Islet of Langerhans (tissue), 1 donor: Measurements from ENCODE around the gene PTCH2.
"Not testable (repeated sequence)": the region's sequence is repeated elsewhere in the genome, so short reads cannot be mapped to it uniquely, and the experiment has no call there.

Source experiments
- FAIRE-seq: peaks from one replicate; lab custom pipeline; 2011; peaks lifted over from hg19 to GRCh38; lab: Jason Lieb, UNC

The PTCH2 gene

DNA sequence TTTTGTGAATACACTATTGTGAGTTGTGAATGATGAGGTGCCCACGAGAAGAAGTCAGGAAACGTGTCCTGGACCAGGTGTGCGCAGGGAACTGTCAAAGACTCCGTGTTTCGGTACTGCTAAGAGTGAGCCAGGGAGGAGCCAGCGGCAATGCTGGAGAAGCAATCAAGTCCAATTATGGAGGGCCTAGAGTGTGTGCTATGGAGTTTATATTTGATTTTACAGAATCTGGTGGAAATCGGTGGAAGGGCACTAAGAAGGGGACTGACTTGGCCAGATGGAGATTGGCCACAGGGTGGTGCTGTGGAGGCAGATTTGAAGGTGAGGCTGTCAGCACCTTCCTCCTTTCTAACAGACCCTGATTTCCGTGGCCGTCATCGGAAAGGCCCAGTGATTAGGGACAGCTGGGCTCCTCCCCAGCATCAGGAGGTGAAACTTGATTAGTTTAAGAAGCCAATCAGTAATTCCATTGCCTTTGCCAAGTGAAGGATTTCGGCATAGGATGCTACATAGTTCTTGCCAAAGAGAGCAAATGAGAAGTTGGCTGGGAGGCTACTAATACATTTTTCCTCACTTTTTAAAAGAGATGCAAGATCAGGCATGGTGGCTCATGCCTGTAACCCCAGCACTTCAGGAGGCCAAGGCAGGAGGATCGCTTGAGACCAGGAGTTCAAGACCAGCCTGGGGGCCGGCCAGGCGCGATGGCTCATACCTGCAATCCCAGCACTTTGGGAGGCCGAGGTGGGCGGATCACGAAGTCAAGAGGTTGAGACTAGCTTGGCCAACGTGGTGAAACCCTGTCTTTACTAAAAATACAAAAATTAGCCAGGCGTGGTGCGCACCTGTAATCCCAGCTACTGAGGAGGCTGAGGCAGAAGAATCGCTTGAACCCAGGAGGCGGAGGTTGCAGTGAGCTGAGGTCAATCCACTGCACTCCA, 7.0 kb downstream of the PTCH2 start:
- FAIRE-seq: peak; percentile 74

DNA sequence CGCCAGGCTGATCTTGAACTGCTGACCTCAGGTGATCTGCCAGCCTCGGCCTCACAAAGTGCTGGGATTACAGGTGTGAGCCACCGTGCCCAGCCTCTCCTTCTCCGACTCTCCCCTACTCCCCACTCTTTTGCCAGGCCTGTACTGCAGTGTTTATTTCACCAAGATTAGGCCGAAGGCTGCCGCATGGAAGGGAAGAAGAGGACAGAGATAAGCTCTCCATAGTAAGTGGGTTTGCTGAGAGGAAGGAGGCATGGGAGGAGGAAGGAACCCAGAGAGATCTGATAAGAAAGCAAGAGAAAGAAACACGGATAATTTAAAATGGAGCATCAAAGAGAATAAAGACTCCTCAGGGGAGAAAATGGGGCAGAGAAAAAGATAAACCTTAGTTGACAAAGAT, 8.7 kb downstream of the PTCH2 start:
- FAIRE-seq: no peak

DNA sequence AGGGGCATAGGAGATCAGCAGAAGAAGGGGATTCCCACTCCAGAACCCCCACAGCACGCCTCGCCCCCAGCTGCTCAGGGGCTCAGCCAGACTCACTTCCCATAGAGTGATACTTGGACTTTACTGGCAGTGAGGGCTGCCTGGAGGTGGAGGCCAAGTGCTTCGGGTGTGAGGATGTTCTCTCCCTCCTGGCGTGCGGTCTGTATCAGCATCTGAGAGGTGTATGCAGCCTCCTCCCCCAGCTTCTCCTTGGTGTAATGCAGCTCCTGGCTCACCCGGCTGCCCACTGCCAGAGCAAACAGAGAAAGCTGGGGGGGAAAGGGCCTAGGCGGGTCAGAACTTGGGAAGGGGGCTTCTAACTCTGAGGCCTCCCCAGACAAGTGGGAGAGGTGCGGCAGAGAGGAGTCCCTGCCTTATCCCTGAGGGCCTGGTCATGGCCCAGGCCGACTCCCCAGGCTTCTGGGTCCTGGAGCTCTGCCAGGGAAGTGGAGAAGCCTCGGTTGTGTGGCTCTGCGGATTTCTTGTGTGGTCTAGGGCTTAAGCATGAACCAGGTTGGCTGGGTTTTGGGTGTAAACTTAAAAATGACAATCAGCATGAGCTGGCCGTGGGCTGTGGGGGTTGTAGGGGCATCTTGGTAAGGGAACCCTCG, 10.9 kb downstream of the PTCH2 start:
- no peak for FAIRE-seq

DNA sequence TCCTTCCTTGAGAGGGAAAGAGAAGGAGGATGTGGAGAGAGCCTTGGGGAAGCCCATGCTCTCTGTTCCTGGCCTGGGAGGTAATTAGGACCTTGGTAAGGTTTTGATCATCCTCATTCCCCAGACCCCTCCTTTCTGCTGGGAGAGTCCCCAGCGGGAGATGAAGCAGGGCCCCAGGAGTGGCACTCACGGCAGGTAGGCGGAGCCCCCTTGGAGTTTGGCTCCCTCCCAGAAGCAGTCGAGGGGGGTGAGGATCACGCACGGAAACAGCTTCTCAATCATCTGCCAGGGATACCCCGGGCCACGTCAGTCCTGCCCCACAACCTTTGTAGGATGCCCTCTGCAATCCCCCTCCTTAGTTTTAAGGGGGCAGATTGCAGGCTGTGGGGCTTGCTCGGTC, 11.5 kb downstream of the PTCH2 start:
- FAIRE-seq: no peak

DNA sequence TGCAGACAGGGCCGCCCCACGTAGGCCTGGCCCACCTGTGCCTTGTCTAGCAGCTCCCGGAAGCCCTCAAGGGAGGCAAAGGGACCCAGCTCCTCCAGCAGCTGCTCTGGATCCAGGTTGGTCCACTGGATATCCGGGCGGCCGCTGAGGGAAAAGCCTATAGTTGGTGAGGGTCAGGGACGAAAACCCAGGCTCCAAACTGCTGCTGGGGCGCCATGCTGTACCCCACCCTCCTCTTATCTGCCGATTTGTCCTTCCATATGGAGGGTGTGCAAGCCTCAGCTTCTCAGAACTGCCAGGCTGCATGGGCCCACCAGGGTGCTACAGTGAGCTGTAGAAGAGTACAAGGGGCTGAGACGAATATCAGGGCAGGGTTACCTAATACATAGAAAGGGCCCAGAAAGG, 12.2 kb downstream of the PTCH2 start:
- FAIRE-seq: no peak

DNA sequence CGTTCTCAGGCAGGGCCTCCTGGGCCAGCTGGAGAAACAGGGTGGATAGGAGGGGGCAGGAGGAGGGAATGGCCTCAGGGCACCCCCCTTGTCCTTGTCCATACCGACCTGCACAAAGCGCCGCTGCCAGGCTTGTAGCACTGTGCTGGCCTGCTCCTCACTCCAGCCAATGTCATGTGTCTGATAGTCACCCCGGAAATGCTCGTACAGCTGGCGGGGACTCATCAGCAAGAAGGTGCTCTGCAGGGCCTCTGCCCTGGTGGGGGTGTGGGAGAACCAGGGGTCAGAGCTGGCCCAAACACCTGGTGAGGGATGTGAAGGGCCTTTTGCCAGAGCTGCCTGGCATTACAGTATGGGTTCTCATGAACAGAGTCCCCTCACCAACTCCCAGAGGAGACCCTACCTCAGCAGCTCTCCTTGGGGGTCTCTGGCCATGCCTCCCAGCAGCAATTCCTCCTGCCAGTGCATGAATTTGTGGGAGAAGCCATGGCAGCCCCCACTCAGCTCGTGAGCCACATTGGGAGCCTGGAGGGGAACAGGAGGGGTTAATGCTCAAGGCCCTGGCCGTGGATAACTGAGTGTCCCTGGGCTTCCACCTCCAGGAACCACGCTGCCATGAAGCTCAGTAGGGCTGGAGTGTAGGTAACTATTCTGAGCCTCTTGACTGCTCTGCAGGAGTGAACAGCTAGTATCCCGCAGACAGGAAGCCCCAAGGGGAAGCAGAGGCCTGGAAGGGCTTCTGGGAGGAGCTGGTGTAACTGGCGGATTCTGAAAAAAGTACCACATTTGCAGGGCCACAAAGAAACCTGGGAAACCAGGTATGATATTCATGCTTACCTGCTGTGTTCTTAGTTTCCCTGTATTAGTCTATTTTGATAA, 13.3 kb downstream of the PTCH2 start:
- FAIRE-seq: no peak

DNA sequence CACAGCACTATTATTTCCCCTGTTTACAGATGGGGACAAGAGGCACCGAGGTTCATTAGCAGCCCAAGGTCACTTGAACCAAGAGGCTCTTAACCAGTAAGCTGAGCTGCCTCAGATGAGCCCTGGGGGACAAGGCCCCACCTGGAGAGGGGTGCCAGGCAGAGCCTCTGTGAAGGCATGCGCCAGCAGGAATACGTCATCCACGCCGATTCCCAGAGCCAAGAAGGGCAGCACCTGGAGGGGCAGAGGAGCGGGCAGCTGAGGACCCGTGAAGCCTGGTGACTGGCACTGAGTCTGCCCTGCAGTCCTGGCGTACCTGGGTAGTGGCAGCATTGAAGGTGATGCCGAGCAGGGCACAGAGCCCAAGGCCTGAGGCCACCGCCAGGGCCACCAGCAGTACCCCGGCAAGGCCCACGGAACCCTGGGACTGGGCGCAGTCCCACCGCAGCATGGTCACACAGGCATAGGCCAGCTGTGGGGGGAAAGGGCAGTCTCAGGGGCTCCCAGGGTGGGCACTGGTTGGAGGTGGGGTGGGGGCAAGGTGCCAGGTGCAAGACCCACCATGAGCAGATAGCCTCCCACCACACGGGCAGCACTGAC, 14.1 kb downstream of the PTCH2 start:
- no peak for FAIRE-seq

DNA sequence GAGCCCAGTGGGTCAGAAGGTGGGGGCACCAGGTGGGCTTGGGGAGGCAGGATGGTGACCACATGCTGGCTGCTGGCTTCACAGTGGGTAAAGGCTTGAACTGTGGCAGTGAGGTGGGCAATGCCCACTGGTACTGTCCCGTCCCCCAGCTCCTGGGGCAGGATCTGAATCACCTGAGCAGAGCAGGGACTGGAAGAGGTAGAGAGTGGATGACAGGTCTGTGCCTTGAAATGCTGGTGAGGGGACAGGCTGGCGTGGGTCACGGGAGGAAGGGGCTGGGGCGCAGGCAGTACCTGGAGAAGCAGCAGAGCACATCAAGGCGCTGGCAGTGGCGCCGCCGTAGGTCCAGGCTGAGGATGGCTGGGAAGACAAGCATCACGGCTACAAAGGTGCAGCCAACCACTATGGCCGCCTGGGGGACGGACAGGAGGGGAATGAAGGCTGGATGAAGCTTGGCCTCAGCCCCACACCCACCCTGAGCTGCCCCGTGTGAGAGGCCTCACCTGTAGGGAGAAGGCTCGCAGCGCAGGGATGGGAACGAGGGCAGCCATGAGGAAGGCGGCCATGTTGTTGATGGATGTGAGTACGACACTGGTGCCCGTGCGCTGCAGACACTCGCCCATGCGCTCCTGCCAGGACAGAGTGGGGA, 14.9 kb downstream of the PTCH2 start:
- FAIRE-seq: no peak

DNA sequence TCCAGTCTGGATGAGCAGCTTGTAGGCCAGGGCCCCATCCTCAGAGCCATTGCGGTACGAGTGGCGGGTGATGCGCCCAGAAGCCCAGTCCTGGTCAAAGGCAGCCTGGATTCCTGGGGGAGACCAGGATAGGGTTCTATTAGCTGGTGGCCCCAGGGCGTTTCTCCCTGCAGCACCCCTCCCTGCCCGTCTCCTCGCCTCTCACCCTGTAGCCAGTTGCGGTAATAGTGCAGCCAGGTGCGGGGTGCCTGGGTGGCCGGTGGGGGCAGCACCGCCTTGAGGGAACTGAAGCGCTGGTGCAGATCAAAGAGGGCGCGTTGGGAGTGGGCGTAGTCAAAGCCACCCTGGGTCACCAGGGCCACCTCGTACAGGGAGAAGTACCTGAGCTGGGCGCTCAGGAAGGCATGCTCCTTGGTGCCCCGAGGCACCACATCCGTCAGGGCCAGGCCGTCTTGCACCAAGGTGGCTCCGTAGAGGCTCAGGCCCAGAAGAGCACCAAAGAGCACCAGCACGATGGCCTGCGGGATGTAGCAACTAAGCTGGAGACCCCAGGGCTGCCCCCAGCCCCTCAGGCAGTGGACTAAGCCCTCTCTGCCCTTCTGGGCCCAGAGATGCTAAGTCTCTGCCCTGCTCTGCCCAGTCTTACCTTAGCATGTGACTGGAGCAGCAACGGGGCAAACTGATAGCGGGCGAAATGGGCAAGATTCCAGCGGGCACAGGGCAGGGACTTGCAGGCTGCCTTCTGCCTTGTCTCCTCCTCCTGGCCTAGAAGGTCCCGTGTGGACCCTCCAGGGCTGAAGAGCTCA, 15.7 kb downstream of the PTCH2 start:
- FAIRE-seq: no peak

DNA sequence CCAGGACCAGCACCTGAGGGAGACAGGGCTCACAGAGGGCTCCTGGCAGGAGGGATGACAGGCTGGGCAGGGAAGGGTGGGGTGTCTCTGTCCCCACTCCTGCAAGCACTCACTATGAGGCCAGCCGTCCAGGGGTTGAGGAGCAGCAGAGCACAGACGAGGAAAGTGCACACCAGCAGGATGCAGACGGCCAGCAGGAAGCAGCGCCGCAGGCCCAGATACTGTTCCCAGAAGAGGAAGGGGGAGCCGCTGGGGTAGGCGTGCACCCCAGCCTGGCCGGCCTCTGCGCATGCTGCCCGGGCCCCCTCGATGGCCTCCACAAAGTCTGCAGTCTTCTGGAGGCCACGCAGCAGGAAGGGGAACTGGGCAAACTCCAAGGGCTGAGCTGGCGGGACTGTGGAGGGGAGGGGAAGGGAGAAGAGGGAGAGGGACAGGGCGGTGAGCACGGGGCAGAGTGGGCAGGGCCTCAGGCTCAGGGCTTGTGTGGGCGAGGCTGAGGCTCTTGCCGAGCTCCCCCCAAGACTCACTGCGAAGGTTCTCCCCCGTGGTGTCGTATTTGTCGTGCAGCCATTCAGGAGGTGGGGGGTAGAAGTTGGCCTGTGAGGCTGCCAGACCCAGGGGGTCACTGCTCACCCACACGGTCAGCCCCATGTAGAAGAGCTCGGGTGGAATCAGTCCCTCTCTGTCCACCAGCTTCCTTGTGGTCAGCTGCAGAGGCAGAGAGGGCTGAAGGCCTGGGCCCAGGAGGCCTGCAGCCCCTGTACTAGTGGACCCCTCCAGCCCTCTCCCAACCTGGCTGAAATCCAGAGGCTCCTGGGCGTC, 16.5 kb downstream of the PTCH2 start:
- FAIRE-seq: no peak

DNA sequence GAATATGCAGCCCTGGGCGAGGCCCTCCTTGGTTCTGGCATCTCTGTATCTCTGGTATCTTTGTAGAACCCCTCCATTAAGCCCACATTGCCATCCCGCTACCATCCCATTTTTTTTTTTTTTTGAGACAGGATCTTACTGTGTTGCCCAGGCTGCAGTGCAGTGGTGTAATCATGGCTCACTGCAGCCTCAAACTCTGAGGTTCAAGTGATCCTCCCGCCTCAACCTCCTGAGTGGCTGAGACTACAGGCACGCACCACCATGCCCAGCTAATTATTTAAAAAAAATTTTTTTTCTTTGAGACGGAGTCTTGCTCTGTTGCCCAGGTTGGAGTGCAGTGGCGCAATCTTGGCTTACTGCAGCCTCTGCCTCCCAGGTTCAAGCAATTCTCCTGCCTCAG, 18.7 kb downstream of the PTCH2 start:
- not testable (repeated sequence) for FAIRE-seq

DNA sequence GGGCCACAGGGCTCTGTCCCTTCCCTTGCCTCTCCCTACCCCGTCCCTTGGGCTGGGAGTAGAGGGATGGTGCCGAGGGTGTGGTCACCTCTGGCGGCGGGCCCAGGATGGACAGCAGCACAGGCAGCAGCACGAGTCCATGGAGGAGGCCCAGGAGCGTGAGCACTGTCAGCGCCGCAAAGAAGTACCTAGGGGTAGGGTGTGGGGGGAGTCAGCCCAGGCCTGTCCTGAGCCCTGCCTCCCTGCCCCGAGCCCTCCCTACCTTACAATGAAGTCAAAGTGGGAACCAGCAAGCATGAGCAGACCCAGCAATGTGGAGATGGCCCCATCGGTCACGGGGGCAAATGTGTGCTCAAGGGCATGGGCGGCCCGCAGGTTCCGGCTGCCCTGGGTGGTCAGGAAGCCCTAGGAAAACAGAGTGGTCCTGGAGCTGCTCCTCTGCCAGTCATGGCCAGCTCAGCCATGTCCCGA, 20.0 kb downstream of the PTCH2 start:
- no peak for FAIRE-seq

DNA sequence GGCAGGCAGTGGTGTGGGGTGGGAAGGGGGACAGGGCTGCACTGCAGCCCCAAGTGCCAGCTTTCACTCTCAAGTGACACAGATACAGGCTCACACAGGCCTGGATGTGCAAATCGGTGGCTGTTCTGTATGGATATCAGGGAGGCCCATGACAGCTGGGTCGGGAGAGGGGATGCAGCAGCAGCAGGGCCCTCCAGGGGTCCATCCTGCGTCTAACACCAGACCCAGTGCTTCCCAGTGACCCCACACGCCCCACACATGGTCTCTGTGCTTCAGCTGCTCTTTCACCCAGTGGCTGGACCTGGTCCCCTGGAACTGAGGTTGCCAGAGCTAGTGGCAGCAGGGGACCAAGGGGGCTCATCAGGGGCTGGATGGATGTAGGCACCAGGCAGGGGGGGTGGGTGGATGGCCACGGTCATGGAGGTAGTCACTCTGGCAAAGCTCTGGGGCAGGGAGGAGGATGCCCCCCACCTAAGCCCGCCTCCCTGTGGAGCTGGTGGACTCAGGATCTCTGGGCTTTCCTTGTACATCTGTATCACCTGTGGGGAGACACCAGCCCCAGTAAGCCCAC, 20.8 kb downstream of the PTCH2 start:
- FAIRE-seq: no peak

DNA sequence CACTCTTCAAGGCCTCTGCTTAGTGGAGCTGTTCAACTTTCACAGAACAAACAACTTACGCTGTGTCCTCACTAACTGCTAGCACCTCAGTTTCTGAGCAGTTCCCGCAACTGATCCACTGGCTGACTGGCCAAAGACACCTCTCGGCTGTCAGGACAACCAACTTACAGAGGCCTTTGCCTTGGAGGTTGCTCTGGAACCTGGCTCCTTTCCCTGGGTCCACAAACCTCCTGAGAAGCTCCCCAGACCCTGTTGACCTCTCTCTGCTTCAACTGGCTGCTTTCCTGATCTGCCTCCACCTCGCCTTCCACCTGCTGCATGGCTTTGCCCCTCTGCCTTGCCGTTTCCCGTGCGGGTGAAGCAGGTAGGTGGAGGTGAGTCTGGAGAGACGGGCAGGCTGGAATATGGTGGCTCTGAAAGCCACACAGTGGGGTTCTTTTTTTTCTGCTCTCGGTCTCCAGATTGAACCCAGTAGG, 21.8 kb downstream of the PTCH2 start:
- no peak for FAIRE-seq

DNA sequence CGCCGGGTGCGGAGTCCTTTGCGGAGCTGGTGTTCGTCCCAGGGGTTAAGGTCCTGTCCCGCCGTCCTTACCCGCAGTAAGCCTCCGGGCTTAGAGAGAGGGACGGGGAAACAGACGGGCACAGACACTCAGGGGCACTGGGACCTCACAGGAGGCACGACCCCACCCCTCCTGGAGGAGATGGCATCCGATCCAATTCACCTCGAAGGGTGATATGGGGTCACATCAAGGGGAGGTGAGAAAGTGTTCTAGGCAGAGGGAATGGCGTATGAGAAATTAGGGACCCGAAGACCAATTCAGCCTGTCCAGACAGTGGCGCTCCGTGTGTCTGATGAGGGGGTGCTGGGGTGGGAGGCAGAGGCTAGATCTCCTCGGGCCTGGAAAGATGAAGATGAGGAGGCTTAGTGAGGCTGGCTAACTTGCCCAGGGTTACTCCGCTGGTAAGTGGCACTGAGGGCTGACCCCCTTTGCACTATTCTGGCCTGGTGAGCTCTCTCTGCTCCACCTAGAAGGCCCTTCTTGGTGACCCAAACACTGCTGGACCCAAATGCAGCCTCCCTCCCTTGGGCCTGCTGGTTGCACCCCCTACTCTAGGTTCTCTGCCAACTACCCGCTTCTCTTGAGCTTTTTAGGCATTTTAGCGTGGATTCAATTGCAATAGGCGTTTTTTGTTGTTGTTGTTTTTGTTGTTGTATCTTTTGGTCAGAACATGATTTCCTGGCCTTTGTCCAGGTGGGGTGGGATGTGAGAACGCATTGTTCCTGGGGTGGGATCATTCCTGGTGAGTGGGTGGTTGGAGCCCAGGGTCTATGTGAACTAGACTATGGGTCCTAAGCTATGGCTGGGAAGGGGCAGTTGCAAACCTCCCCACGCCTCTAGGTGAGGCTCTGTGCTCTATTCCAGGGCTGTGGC, 22.5 kb downstream of the PTCH2 start:
- FAIRE-seq: no peak

DNA sequence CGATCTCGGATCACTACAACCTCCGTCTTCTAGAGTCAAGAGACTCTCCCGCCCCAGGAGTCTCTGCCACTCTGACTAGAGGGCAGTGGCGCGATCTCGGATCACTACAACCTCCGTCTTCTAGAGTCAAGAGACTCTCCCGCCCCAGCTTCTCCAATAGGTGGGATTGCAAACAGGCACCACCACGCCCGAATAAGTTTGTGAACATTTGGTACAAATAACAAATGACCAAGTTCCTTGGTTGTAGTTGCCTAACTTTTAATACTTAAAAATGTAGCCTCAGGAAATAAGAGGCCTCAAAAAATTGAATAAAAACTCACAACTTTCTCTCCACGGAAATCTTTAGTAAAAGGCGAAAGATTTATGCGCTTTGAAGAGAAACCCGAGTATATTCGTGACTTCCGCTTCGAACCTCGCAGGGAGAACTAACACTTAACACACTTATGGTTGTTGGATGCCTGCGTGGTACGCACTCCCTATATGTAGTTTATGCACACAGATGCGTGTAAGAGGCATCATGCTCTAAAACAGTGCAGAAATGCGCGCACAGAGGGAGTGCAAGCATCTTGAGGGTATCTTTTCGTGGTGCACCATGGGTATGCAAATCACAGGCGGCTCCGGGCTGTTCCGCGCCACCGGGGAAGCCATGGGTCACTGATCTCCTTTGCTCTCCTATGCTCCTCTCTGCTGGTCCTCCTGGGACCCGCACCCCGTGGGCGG, 23.3 kb downstream of the PTCH2 start:
- peak; percentile 90 for FAIRE-seq

DNA sequence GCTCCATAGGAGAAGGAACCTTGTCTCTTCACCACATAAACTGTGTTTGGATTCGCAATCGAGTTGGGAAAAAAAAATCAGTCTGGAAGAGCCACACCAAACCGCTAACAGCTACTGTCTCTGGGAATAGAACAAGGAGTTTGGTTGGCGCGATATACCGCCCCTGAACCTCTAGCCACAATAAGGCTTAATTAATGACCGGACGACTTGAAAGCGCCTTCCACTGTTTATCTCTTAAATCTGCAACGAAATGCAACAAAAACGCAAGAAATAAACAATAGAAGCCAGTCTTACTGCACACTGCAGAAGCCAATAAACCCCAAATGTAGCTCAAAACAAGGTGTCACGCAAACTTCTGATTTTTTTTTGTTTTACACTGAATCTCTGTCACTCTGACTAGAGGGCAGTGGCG, 23.9 kb downstream of the PTCH2 start:
- FAIRE-seq: peak; percentile 36
